Measurements from ENCODE around the gene MAP2K5. TPM values are rescaled to one million over a fixed set of nuclear protein-coding genes. Genes with fewer than 3 reads are reported as not detected.

The MAP2K5 gene
- total and polyA plus RNA-seq, 9 of the 15 experiments (the other 6 are each of a cell fraction or from before 2014, with no cell fraction given): 0.41 to 16.5 (median 7.5) TPM

GRCh38 chr15:67521029-67521782 is 21.3 kb upstream of the MAP2K5 start, which contains the start of gene C15orf61 (continued):
- TF ChIP-seq ZNF592 (IDR thresholded peaks at IDR 0.05): peak; percentile 80
- TF ChIP-seq HDGF (IDR thresholded peaks at IDR 0.05): no peak
- TF ChIP-seq ZNF586 (CRISPR knock-in tag; conservative IDR thresholded peaks at IDR 0.05): no peak
- TF ChIP-seq FOXM1 (IDR thresholded peaks at IDR 0.05; ENCODE audit: low read depth): no peak
- TF ChIP-seq FOXM1 (CRISPR knock-in tag; IDR thresholded peaks at IDR 0.05; ENCODE audit: low read depth): peak; percentile 97
- no peak for TF ChIP-seq NFYB (IDR thresholded peaks at IDR 0.05; ENCODE audit: extremely low read depth, insufficient read length)
- TF ChIP-seq TGIF2 (CRISPR knock-in tag; IDR thresholded peaks at IDR 0.05): peak; percentile 91
- TF ChIP-seq HNRNPLL (IDR thresholded peaks at IDR 0.05; ENCODE audit: low read depth, low read length, poor library complexity, severe bottlenecking): peak; percentile 82
- peak; percentile 95 for TF ChIP-seq ARID4B (CRISPR knock-in tag; IDR thresholded peaks at IDR 0.05)
- peak; percentile 86 for TF ChIP-seq GTF2E2 (tag; IDR thresholded peaks at IDR 0.05)
- TF ChIP-seq GMEB1 (CRISPR knock-in tag; IDR thresholded peaks at IDR 0.05): peak; percentile 63
- no peak for TF ChIP-seq SIX5 (IDR thresholded peaks at IDR 0.05; ENCODE audit: borderline replicate concordance in 1 of 2, insufficient read depth in 1 of 2, low read depth in 1 of 2, low read length in 2 of 2)
- peak; percentile 96 for TF ChIP-seq ZNF282 (CRISPR knock-in tag; IDR thresholded peaks at IDR 0.05)
- 0 out of 2 replicates have a peak, but pooled peaks have one; percentile 23 for TF ChIP-seq ZBTB7A (IDR thresholded peaks at IDR 0.05; ENCODE audit: borderline replicate concordance, control insufficient read depth, low read depth, low read length)
- no peak; the same call in 1 of the 2 replicates for TF ChIP-seq MTA2 (IDR thresholded peaks at IDR 0.05; ENCODE audit: low read depth)
